ENCODE measurements around the gene TAF15.

TAF15 gene

GRCh38 chr17:35817196-35817595 is 7.9 kb downstream of the TAF15 start:
- DNase-seq (ENCODE audit: low read depth in 2 of 2), result no peak

DNA sequence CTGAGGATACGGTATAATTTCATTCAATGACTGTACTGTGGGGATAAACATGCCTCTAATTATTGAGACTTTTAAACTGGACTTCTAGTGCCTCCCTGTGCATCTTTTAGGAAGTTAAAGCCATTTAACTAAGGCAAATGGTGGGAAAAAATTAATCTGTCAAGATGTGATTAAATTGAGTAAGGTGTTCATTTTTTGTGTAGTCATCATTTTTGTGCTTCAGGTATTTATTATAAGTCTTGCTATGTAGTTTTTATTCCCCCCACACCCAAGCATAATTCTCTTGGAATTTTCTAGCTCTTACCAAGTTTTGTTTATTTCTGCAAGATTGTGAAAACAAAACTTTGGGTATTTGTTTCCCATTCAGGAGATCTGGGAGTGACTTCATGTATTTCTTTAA is 10.2 kb downstream of the TAF15 start:
- DNase-seq (ENCODE audit: low read depth in 2 of 2), result no peak

DNA sequence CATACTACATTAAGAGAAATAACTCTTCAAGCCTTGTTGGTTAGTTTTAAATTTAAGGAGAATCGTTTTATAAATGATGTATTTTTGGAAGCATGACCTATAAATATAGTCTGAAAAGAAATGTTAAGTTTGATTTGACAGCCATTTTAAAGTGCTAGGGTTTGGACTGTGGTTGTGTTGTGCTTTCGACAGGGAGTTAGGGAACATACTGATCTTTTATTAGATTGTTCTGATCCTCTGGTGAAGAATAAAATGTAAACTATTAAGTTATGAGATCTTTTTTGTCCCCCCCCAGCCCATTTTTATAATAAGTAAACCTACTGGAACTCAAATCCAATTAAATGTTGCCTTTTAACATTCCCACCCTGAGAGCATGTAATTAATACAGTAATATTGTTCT is 12.0 kb downstream of the TAF15 start:
- no peak for DNase-seq (ENCODE audit: low read depth in 2 of 2)

GRCh38 chr17:35825206-35825605 is 15.9 kb downstream of the TAF15 start:
- DNase-seq (ENCODE audit: low read depth in 2 of 2), result no peak

GRCh38 chr17:35841101-35841500 is 31.8 kb downstream of the TAF15 start:
- no peak for DNase-seq (ENCODE audit: low read depth in 2 of 2)

- no peak for DNase-seq (ENCODE audit: low read depth in 2 of 2)
Observed at GRCh38 chr17:35841505-35841904, 32.2 kb downstream of the TAF15 start.

GRCh38 chr17:35842239-35842638 is 33.0 kb downstream of the TAF15 start:
- no peak for DNase-seq (ENCODE audit: low read depth in 2 of 2)

DNA sequence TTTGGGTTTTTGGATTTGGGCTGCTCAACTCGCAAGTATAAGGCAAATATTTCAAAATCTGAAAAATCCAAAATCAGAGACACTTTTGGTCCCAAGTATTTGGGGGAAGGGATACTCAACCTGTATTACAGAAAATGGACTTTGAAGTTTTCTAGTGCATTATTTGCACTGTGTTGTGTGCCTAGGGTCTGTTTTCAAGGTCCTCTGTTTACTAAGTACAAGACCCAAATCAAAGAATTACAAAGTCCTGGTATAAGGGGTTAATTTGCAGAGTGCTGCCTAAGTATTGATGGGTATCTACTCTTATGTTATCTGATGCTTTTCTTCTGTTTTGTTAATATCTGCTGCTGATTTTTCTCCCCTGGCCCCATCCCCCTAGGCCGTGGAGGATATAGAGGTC is 34.4 kb downstream of the TAF15 start:
- DNase-seq (ENCODE audit: low read depth in 2 of 2), result no peak

GRCh38 chr17:35844547-35844946 is 35.3 kb downstream of the TAF15 start:
- no peak for DNase-seq (ENCODE audit: low read depth in 2 of 2)

GRCh38 chr17:35846055-35846809 is 36.9 kb downstream of the TAF15 start:
- DNase-seq (ENCODE audit: low read depth in 2 of 2), result no peak

DNA sequence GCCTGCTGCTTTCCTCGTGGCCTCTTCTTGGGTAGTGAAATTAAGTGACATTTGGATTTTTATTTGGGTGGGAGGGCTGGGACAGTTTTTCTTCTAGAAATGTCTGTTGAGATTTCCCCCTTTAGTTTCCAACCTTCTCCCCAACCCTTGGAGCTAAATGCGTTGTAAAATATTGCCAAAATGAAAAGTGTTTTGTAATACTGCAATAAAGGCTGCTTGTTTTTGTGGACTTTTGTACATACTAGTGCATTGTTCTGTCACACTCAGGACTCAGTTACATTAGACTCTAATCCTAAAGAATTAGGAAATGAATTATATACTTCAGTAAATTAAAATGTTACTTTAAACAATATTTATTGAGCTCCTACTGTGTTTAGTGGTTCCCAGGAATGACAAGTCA is 37.7 kb downstream of the TAF15 start:
- no peak for DNase-seq (ENCODE audit: low read depth in 2 of 2)

GRCh38 chr17:35847633-35848373 is 38.5 kb downstream of the TAF15 start:
- no peak for DNase-seq (ENCODE audit: low read depth in 2 of 2)

- peak; percentile 19 to 48 for DNase-seq (ENCODE audit: low read depth in 2 of 2)
Observed at GRCh38 chr17:35849469-35850348, 40.4 kb downstream of the TAF15 start.

DNA sequence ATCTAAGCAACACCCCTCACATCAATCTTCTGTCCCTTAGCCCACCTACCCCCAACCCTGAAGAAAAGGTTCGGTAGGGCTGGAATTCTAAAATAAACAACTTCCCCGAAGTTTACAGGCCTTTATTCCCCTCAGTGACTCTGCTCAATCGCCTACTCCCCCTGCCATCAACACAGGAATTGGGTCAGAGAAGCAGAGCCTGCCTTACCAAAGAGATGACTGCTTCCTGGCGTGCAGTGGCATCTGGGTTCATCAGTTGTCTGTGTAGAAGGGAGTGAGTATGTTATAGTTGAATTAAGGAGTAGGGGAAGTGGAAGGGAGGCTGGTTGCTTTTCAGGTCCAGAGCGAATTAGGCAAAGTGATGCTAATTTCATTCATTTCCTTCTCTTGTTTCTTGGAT is 46.7 kb downstream of the TAF15 start:
- no peak for DNase-seq (ENCODE audit: low read depth in 2 of 2)

DNA sequence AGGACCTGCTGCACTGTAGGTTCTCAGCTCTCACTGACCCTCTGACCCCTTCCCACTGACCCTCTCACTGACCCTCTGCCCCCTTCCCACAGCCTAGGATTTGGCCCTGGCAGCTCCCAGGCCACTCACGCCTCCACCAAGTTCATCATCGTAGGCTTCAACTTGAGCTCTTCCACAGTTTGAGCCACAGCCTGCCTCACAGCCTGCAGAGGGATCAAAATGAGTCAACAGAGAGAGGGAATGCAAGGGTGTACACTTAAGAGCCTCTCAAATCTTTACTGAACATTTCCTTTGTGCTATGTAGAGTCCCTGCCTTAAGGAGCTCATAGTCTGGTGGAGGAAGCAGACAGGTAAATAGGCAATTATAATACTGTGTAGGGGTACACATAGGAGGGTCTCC is 47.3 kb downstream of the TAF15 start:
- DNase-seq (ENCODE audit: low read depth in 2 of 2), result no peak

DNA sequence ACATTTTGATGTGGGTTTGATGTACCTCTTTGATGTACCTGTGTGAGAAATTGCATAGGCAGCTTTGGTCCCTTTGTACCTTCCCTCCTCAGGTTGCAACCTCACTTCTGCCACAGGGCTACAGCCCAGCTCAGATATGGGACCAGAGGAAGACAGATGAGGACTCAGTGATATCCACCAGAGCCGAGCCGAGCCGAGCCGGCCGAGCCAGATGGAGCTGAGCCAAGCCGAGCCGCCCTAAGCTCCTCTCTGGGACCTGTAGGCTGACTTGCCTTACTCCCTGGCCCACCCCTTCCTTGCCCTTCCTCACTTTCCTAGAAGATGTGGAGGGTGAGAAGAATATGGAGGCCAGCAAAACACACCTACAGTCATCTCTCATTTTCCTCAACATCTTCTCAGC is 55.6 kb downstream of the TAF15 start:
- DNase-seq (ENCODE audit: low read depth in 2 of 2), result no peak

DNA sequence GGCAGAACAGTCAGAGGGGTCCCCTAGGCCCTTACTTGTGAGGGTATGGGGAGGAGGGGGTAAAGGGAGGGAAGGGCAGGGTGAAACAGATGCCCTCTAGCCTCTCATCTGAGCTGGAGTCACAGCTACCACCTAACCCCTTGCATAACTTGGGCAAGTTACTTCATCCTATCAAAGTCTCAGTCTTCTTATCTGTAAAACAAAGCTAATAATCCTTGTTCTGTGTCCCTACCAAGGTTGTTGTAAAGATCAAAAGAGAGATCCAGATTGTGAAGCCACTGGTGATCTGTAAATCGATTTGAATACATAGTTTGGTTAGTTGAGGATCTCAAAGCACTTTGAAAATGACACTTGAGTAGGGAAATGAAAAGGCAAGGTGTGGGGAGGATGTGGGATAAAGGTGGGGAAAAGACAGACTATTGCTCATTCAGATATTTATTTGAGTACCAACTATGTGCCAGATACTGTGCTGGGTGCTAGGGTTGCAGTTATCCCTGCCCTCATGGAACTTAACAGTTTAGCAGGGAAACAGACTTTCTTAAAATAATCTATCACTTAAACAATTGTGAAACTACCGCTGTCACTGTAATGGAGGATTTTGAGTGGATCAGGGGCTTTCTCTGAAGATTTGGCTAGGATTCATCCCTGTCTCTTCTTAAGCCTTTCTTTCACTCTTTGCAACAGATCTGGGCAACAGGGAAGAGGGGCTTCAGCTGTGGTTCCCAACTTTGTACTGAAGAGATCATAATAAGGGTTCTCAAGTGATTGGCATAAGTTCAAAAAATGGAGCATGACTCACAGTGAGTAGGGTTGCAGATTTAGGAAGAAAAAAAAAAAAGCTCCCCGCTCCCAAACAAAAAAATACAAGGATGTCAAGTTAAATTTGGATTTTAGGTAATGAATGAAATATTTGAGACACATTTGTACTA is 56.4 kb downstream of the TAF15 start:
- no peak for DNase-seq (ENCODE audit: low read depth in 2 of 2)

GRCh38 chr17:35866341-35866950 is 57.2 kb downstream of the TAF15 start:
- no peak for DNase-seq (ENCODE audit: low read depth in 2 of 2)

DNA sequence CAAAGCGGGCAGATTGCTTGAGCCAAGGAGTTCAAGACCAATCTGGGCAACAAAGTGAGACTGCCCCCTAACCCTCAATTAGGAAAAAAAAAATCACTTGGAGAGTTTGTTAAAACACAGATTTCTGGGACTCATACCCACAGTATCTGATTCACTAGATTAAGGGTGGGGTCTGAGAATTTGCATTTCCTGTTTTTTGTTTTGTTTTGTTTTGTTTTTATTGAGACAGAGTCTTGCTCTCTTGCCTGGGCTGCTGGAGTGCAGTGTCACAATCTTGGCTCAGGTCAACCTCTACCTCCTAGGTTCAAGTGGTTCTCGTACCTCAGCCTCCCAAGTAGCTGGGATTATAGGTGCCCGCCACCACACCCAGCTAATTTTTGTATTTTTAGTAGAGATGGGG is 58.3 kb downstream of the TAF15 start:
- no peak for DNase-seq (ENCODE audit: low read depth in 2 of 2)

GRCh38 chr17:35868737-35869136 is 59.5 kb downstream of the TAF15 start, which contains the start of gene HEATR9:
Gene HEATR9 (minus strand): TSS chr17:35868891. CDS start chr17:35868742, 149 bp downstream.
- no peak for DNase-seq (ENCODE audit: low read depth in 2 of 2)
